K562 (cell line): ENCODE measurements around the gene PPARGC1A. TPM values are rescaled to one million over a fixed set of nuclear protein-coding genes. Genes with fewer than 3 reads are reported as not detected.

Experiments
- FOXA3 ChIP-seq, 2 experiments: fragments of 450-650 bp in 1 of 2; sonication (generic) in 1 of 2; formaldehyde crosslinking; IDR thresholded peaks in 1 of 2; conservative IDR thresholded peaks in 1 of 2; 2 replicates each; pipeline versions ENCODE4 v1.4.0 to v1.8.0; 2020 to 2022; ENCODE audit warnings: mild to moderate bottlenecking in 2 of 2, missing genetic modification reagents in 1 of 2
- JUN ChIP-seq, 2 experiments: sonication (generic) in 1 of 2; formaldehyde crosslinking in 1 of 2; IDR thresholded peaks; 2 replicates each; pipeline versions ENCODE4 v1.6.1 to v1.8.0; 2012 to 2022; ENCODE audit warnings: borderline replicate concordance in 2 of 2, mild to moderate bottlenecking in 2 of 2, improper control_type of control experiment in 1 of 2, low read depth in 1 of 2, low read length in 1 of 2, missing genetic modification reagents in 1 of 2
- KAT7 ChIP-seq: sonication (generic); formaldehyde crosslinking; IDR thresholded peaks from 2 replicates; pipeline ENCODE4 v1.8.0; 2022; ENCODE audit warnings: missing genetic modification reagents, mild to moderate bottlenecking, borderline replicate concordance
- RNF219 ChIP-seq: fragments of 250-450 bp; sonication (Bioruptor Pico); IDR thresholded peaks from 2 replicates; pipeline ENCODE4 v1.5.0; 2022; ENCODE audit warnings: mild to moderate bottlenecking
- SAFB ChIP-seq: fragments of 200-400 bp; formaldehyde crosslinking; IDR thresholded peaks from 2 replicates; pipeline ENCODE4 v1.6.1; 2017; ENCODE audit warnings: low read depth, low read length, borderline replicate concordance
- TEAD2 ChIP-seq: fragments of 450-650 bp; IDR thresholded peaks from 2 replicates; pipeline ENCODE4 v1.6.1; 2016; ENCODE audit warnings: missing genetic modification characterization, control low read depth, missing compliant biosample characterization
- TFAM ChIP-seq: fragments of 250-450 bp; sonication (Bioruptor Pico); conservative IDR thresholded peaks from 2 replicates; pipeline ENCODE4 v1.5.0; 2021; ENCODE audit warnings: mild to moderate bottlenecking, moderate library complexity
- ZKSCAN3 ChIP-seq: fragments of 250-450 bp; sonication (Bioruptor Pico); IDR thresholded peaks from 2 replicates; pipeline ENCODE4 v1.4.0; 2020
- ZNF12 ChIP-seq: sonication (generic); formaldehyde crosslinking; IDR thresholded peaks from 2 replicates; pipeline ENCODE4 v1.4.0; 2020; ENCODE audit warnings: mild to moderate bottlenecking, missing genetic modification reagents
- ZNF23 ChIP-seq: fragments of 250-450 bp; sonication (Bioruptor Pico); IDR thresholded peaks from 2 replicates; pipeline ENCODE4 v1.4.0; 2020; ENCODE audit warnings: mild to moderate bottlenecking
- ZNF407 ChIP-seq: fragments of 450-650 bp; IDR thresholded peaks from 2 replicates; pipeline ENCODE4 v1.6.1; 2016; ENCODE audit warnings: low read depth
- ZNF766 ChIP-seq: fragments of 200-800 bp; sonication (Bioruptor generic); conservative IDR thresholded peaks from 2 replicates; pipeline ENCODE4 v1.6.1; 2016; ENCODE audit warnings: missing genetic modification characterization, missing compliant biosample characterization
- polyA plus RNA-seq, 8 experiments: library from polyadenylated mRNA; depleted of rRNA in 4 of 8; stranded (reverse) in 5 of 8; unstranded in 3 of 8; fragments of >200 nt; fragmentation: Nextera tagmentation in 2 of 8; fragmentation: Illumina TruSeq in 1 of 8; extraction: Ambion mirVana in 2 of 8; extraction: Trizol in 1 of 8; gene quantifications; 2 replicates each; pipeline versions ENCODE4 v1.2.1 to v1.2.3, GENCODE V29; 2011 to 2014; ENCODE audit warnings: inconsistent platforms in 1 of 8, missing spikeins in 1 of 8
- total RNA-seq, 7 experiments: library from RNA; depleted of rRNA in 6 of 7; stranded (reverse); fragments of >200 nt in 6 of 7; fragmentation: Illumina TruSeq in 2 of 7; extraction: Trizol in 2 of 7; gene quantifications; 2 replicates each; pipeline versions ENCODE4 v1.2.1 to v1.2.3, GENCODE V29; 2011 to 2021; ENCODE audit warnings: low replicate concordance in 1 of 7

Gene PPARGC1A
- total and polyA plus RNA-seq, 9 of the 15 experiments (the other 6 are each of a cell fraction or from before 2014, with no cell fraction given) = 0.02 TPM; not detected in 8

GRCh38 chr4:23769406-23769805, 120.4 kb downstream of the PPARGC1A start (continued):
- no peak for TF ChIP-seq JUN (IDR thresholded peaks at IDR 0.05; ENCODE audit: borderline replicate concordance, low read depth, low read length)
- no peak for TF ChIP-seq JUN (CRISPR knock-in tag; IDR thresholded peaks at IDR 0.05; ENCODE audit: borderline replicate concordance)
- no peak for TF ChIP-seq ZNF23 (CRISPR knock-in tag)
- no peak for TF ChIP-seq ZNF12
- TF ChIP-seq SAFB = no peak
- no peak for TF ChIP-seq FOXA3 (CRISPR knock-in tag; conservative IDR thresholded peaks at IDR 0.05 in 1 of 2, IDR thresholded peaks at IDR 0.05 in 1 of 2)
- TF ChIP-seq ZKSCAN3 (CRISPR knock-in tag) = no peak
- TF ChIP-seq TFAM (CRISPR knock-in tag) = no peak
- TF ChIP-seq RNF219 = no peak
- TF ChIP-seq KAT7 (CRISPR knock-in tag) = no peak
- no peak for TF ChIP-seq ZNF766 (CRISPR knock-in tag)
- TF ChIP-seq TEAD2 = no peak
- no peak for TF ChIP-seq ZNF407
